ENCODE measurements around the gene ADAMTS17. TPM values are rescaled to one million over a fixed set of nuclear protein-coding genes. Genes with fewer than 3 reads are reported as not detected.

The ADAMTS17 gene
- total and polyA plus RNA-seq, 8 donors = 0.31 to 14.3 (median 6.3) TPM

- intact Hi-C loops (cut with DNase I; ENCODE audit: low total_unique reads) = no loop called here
- H3K4me3 ChIP-seq = no peak overlapping the region
- no peaks in the 10 kb centered on the region for H3K36me3 ChIP-seq
- DNase-seq = peak in 1 of 2 donors; percentile 46
- H3K4me1 ChIP-seq = peaks cover 0 to 18% (median 6%) of the 10 kb centered on the region in 4 donors
- no peaks in the 10 kb centered on the region for H3K9me3 ChIP-seq
- H3K27ac ChIP-seq = no peak overlapping the region
- no peaks in the 10 kb centered on the region for H3K27me3 ChIP-seq
- 50 to 76% (median 70%) methylated on average over 10 to 11 of the region's 11 CpGs for WGBS, 5 donors
- no peak for TF ChIP-seq POLR2A (IDR thresholded peaks at IDR 0.05)
- no peak for TF ChIP-seq EP300 (IDR thresholded peaks at IDR 0.05)
- TF ChIP-seq CTCF (IDR thresholded peaks at IDR 0.05) = no peak
- no peak for TF ChIP-seq POLR2AphosphoS5 (IDR thresholded peaks at IDR 0.05)
Measured at GRCh38 chr15:100141311-100142001, 200.3 kb downstream of the ADAMTS17 start.

GRCh38 chr15:100140527-100141308, 201.1 kb downstream of the ADAMTS17 start:
- H3K36me3 ChIP-seq = no peaks in the 10 kb centered on the region
- TF ChIP-seq CTCF (IDR thresholded peaks at IDR 0.05) (no peak), POLR2AphosphoS5 (IDR thresholded peaks at IDR 0.05) (no peak), POLR2A (IDR thresholded peaks at IDR 0.05) (no peak), EP300 (IDR thresholded peaks at IDR 0.05) (no peak)
- no peak overlapping the region for H3K4me3 ChIP-seq
- no peaks in the 10 kb centered on the region for H3K27me3 ChIP-seq
- H3K27ac ChIP-seq = no peak overlapping the region
- WGBS, 5 donors = 79 to 88% (median 82%) methylated on average over 23 to 25 of the region's 25 CpGs
- H3K4me1 ChIP-seq = peaks cover 0 to 18% (median 6%) of the 10 kb centered on the region in 4 donors
- intact Hi-C loops (cut with DNase I; ENCODE audit: low total_unique reads) = no loop called here
- DNase-seq = no peak
- no peaks in the 10 kb centered on the region for H3K9me3 ChIP-seq

- TF ChIP-seq POLR2A (IDR thresholded peaks at IDR 0.05) (no peak), EP300 (IDR thresholded peaks at IDR 0.05) (no peak), CTCF (IDR thresholded peaks at IDR 0.05) (no peak)
- WGBS, 5 donors = 68 to 78% (median 71%) methylated on average over 5 of the region's 5 CpGs
- H3K9me3 ChIP-seq = no peaks in the 10 kb centered on the region
- H3K27me3 ChIP-seq = no peaks in the 10 kb centered on the region
- intact Hi-C loops (cut with DNase I; ENCODE audit: low total_unique reads) = no loop called here
- peak overlapping the region in 1 of 5 donors; percentile 24 for H3K27ac ChIP-seq
- peaks cover 0 to 8% (median 0%) of the 10 kb centered on the region in 4 donors for H3K4me1 ChIP-seq
- H3K36me3 ChIP-seq = no peaks in the 10 kb centered on the region
- no peak overlapping the region for H3K4me3 ChIP-seq
- no peak for DNase-seq
Measured at GRCh38 chr15:100134586-100134985, 207.2 kb downstream of the ADAMTS17 start.

GRCh38 chr15:100134089-100134583, 207.6 kb downstream of the ADAMTS17 start:
- H3K9me3 ChIP-seq = no peaks in the 10 kb centered on the region
- H3K36me3 ChIP-seq = no peaks in the 10 kb centered on the region
- TF ChIP-seq POLR2A (IDR thresholded peaks at IDR 0.05) (no peak), EP300 (IDR thresholded peaks at IDR 0.05) (no peak), CTCF (IDR thresholded peaks at IDR 0.05) (no peak), POLR2AphosphoS5 (IDR thresholded peaks at IDR 0.05) (no peak)
- intact Hi-C loops (cut with DNase I; ENCODE audit: low total_unique reads) = no loop called here
- no peak for DNase-seq
- peaks cover 0 to 8% (median 0%) of the 10 kb centered on the region in 4 donors for H3K4me1 ChIP-seq
- H3K27me3 ChIP-seq = no peaks in the 10 kb centered on the region
- WGBS, 5 donors = 66 to 84% (median 76%) methylated on average over 7 of the region's 7 CpGs
- H3K27ac ChIP-seq = peak overlapping the region in 1 of 5 donors; percentile 24
- no peak overlapping the region for H3K4me3 ChIP-seq
